Upper lobe of right lung (tissue), 1 donor: Measurements from ENCODE around the gene ETV6. TPM values are rescaled to one million over a fixed set of nuclear protein-coding genes. Genes with fewer than 3 reads are reported as not detected.

ENCODE experiments used
- ATAC-seq: fragments of 200-7000 bp; cut with Tn5 transposase; one replicate; pipeline ENCODE4 v1.9.1; 2020; ENCODE audit warnings: mild to moderate bottlenecking, moderate library complexity
- DNase-seq: peaks from one replicate; pipeline ENCODE4 v3.0.0-alpha.2; 2020
- H3K27ac ChIP-seq: fragments of 200-600 bp; one replicate; pipeline ENCODE4 v1.8.0; 2022
- H3K27me3 ChIP-seq: fragments of 200-600 bp; one replicate; pipeline ENCODE4 v1.8.0; 2022; ENCODE audit warnings: mild to moderate bottlenecking
- H3K36me3 ChIP-seq: fragments of 200-600 bp; one replicate; pipeline ENCODE4 v1.8.0; 2022
- H3K4me1 ChIP-seq: fragments of 200-600 bp; one replicate; pipeline ENCODE4 v1.8.0; 2022
- H3K4me3 ChIP-seq: fragments of 200-600 bp; one replicate; pipeline ENCODE4 v1.8.0; 2022; ENCODE audit warnings: mild to moderate bottlenecking
- H3K9me3 ChIP-seq: fragments of 200-600 bp; one replicate; pipeline ENCODE4 v1.8.0; 2022
- CTCF ChIP-seq: fragments of 200-600 bp; IDR thresholded peaks from one replicate; pipeline ENCODE4 v1.8.0; 2022; ENCODE audit warnings: antibody characterized with exemption
- intact Hi-C: fragments of 100-400 bp; cut with DNase I; formaldehyde crosslinking; loops from one replicate; pipeline ENCODE4 v1.11.0; 2022
- total RNA-seq: library from RNA; stranded (reverse); fragmentation: NEBNext Ultra II Directional; extraction: Animal tissue kit (Norgen Biotek cat#: 25700); gene quantifications from one replicate; pipeline ENCODE4 v1.2.1, GENCODE V29; 2021
- donor health status: DM: no; HTN: yes; CAD: no; lungs with severe emphysema.

The ETV6 gene
- total RNA-seq, 1 donor from 2014 or later: 45.0 TPM

GRCh38 chr12:11941606-11942337, 292.3 kb downstream of the ETV6 start:
- no peak overlapping the region for H3K27ac ChIP-seq
- H3K27me3 ChIP-seq: no peaks in the 10 kb centered on the region
- no peak overlapping the region for H3K4me3 ChIP-seq
- no peaks in the 10 kb centered on the region for H3K36me3 ChIP-seq
- intact Hi-C loops: no loop called here
- H3K4me1 ChIP-seq: no peaks in the 10 kb centered on the region
- H3K9me3 ChIP-seq: no peaks in the 10 kb centered on the region
- DNase-seq (no peak), ATAC-seq (peak; percentile 36)
- no peak for TF ChIP-seq CTCF

- DNase-seq: no peak
- Histone ChIP-seq H3K9me3 (no peaks in the 10 kb centered on the region), H3K36me3 (no peaks in the 10 kb centered on the region), H3K4me3 (no peak overlapping the region), H3K27me3 (no peaks in the 10 kb centered on the region), H3K27ac (no peak overlapping the region), H3K4me1 (no peaks in the 10 kb centered on the region)
- TF ChIP-seq CTCF: no peak
- no peak for ATAC-seq
- intact Hi-C loops: no loop called here
Observed at GRCh38 chr12:11943919-11944700, 294.6 kb downstream of the ETV6 start.
